Activated CD4-positive, alpha-beta T cell treated with anti-CD3 and anti-CD28 coated beads for 36 hours (primary cell): ENCODE results near the gene SEMA4C. TPM values are rescaled to one million over a fixed set of nuclear protein-coding genes. Genes with fewer than 3 reads are reported as not detected.
"Not testable (repeated sequence)": the region's sequence is repeated elsewhere in the genome, so short reads cannot be mapped to it uniquely, and the experiment has no call there.

Experiments
- ATAC-seq: fragments of 200-7000 bp; cut with Tn5 transposase; one replicate; pipeline ENCODE4 v1.10.0; 2021; ENCODE audit warnings: mild to moderate bottlenecking, moderate library complexity
- CTCF ChIA-PET: fragments of 350-600 bp; sonication (Branson Sonifier 250); formaldehyde crosslinking; loops from one replicate; lab custom pipeline; 2021; ENCODE audit warnings: antibody characterized with exemption; lab: Charles Lee
- POLR2A ChIA-PET: fragments of 350-600 bp; sonication (Branson Sonifier 250); formaldehyde crosslinking; loops from one replicate; lab custom pipeline; 2021; ENCODE audit warnings: antibody characterized with exemption, inconsistent platforms; lab: Charles Lee
- DNase-seq: peaks from one replicate; pipeline ENCODE4 v3.0.0-alpha.2; 2020
- H3K27ac Mint-ChIP-seq: one replicate; pipeline ENCODE4 v1.8.0; 2021; ENCODE audit warnings: mixed read lengths
- H3K27me3 Mint-ChIP-seq: one replicate; pipeline ENCODE4 v1.8.0; 2021; ENCODE audit warnings: mixed read lengths
- H3K36me3 Mint-ChIP-seq: one replicate; pipeline ENCODE4 v1.8.0; 2021; ENCODE audit warnings: low read depth, mixed read lengths
- H3K4me1 Mint-ChIP-seq: one replicate; pipeline ENCODE4 v1.8.0; 2021; ENCODE audit warnings: mixed read lengths
- H3K4me3 Mint-ChIP-seq: one replicate; pipeline ENCODE4 v1.8.0; 2021; ENCODE audit warnings: mild to moderate bottlenecking, moderate library complexity, mixed read lengths
- H3K9me3 Mint-ChIP-seq: one replicate; pipeline ENCODE4 v1.8.0; 2021; ENCODE audit warnings: low read depth, mixed read lengths
- intact Hi-C, 2 experiments: fragments of 100-400 bp; cut with DNase I in 1 of 2; cut with micrococcal nuclease in 1 of 2; formaldehyde crosslinking; loops; one replicate each; pipeline versions ENCODE4 v1.14.2 to v1.15.1; 2022 to 2024; cut with DNase I, micrococcal nuclease
- total RNA-seq, 2 experiments: library from RNA; stranded (reverse); gene quantifications; one replicate each; pipeline ENCODE4 v1.2.3, GENCODE V29; 2021

The SEMA4C gene
- total RNA-seq, 2 experiments from 2014 or later, result 7.5 to 9.6 TPM

DNA sequence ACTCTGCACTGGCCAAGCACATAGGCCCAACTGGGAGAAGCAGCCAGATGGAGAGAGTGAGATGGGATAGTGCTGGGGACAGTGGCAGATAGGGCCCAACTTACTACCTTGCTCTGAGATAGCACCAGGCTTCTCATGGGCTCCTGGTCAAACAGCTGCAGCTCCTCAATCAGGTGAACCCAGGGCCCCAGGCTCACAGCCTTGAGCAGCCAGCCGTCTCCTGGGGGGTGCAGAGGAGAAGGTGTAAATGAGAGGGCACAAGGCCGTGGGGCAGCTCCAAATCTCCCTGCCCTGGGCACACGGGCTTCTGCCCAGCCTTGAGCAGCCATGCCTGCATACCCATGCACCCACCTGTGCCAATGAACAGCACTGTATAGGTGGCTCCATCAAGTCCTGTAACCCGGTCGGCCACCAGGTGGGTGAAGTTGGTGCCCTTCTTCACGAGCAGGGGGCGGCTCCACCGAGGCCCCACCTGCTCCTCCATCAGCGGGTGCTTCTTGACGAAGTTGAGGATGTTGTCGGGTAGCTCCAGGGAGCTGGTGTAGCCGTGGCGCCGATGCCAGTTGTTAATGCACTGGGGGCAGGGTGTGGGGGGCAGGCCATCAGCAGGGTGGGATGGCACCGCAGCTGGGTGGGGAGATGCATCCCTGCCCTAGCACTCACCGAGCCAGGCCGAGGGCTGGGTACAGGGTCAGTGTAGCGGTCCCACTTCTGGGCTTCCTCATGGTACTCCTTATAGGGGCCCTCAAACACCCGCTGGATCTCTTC lies 6.1 kb downstream of the SEMA4C start:
- H3K27me3 Mint-ChIP-seq, result no peaks in the 10 kb centered on the region
- H3K4me1 Mint-ChIP-seq, result peaks cover 33% of the 10 kb centered on the region
- ATAC-seq (no peak), DNase-seq (no peak)
- H3K27ac Mint-ChIP-seq, result no peak overlapping the region
- H3K4me3 Mint-ChIP-seq, result no peak overlapping the region
- ChIA-PET POLR2A (no interaction called here), CTCF (interaction anchor here (0.6 to 0.9 kb wide), 2 partner anchors 11 to 745 kb away, joined by 3 read pairs; no protein-coding TSS in a partner anchor)
- H3K36me3 Mint-ChIP-seq, result peaks cover 11% of the 10 kb centered on the region
- H3K9me3 Mint-ChIP-seq, result no peaks in the 10 kb centered on the region
- intact Hi-C loops, result loop anchor here in 1 of 2 experiments (5.0 kb wide), 1 partner anchor 49 kb away; no protein-coding TSS in a partner anchor

DNA sequence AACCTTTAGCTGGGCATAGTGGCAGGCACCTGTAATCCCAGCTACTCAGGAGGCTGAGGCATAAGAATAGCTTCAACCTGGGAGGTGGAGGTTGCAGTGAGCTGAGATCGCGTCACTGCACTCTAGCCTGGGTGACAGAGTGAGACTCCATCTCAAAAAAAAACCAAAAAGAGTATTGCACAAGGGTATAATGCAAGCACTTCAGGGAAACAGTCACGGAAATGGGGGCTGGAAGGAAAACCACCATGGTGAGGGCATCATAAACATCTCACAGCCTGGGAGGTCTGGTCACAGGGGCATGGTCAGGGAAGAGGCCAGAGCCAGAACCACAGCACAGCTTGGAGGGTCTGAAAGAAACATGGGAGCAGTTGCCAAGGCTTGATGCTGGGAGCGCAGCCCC lies 6.8 kb downstream of the SEMA4C start:
- H3K27me3 Mint-ChIP-seq, H3K9me3 Mint-ChIP-seq, POLR2A ChIA-PET, ATAC-seq, H3K27ac Mint-ChIP-seq, DNase-seq, H3K4me3 Mint-ChIP-seq: not testable (repeated sequence)
- intact Hi-C loops, result loop anchor here in 1 of 2 experiments (5.0 kb wide), 1 partner anchor 49 kb away; no protein-coding TSS in a partner anchor
- CTCF ChIA-PET, result interaction anchor here (0.6 to 1.7 kb wide), 2 partner anchors 88 to 744 kb away, joined by 3 to 7 read pairs; no protein-coding TSS in a partner anchor
- Mint-ChIP-seq H3K36me3 (peaks cover 11% of the 10 kb centered on the region), H3K4me1 (peaks cover 35% of the 10 kb centered on the region)

DNA sequence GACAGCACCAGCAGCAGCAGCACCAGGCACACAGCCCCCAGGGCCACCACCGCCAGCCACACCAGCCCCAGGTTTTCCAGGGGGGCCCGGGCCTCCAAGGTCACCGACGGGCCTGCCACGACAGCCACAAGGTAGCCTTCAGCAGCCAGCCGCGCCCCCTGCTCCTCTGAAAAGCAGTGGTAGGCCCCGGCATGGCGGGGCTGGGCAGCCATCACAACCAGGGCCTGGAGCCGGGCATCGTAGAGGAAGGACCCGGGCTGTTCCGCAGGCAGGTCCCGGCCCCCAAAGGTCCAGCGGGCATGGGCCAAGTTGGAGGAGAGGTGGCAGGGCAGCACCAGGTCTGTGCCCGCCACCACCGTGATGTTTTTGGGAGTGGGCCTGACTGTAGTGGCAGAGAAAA lies 8.8 kb downstream of the SEMA4C start:
- no peak for ATAC-seq
- no peak for DNase-seq
- H3K4me3 Mint-ChIP-seq, result no peak overlapping the region
- POLR2A ChIA-PET, result no interaction called here
- CTCF ChIA-PET, result interaction anchor here (0.6 to 1.5 kb wide), 5 partner anchors 9 to 466 kb away, joined by 3 to 6 read pairs (median 4); partner anchors contain the start of genes CNNM3 and SEMA4C
- no peaks in the 10 kb centered on the region for H3K9me3 Mint-ChIP-seq
- no peak overlapping the region for H3K27ac Mint-ChIP-seq
- peaks cover 31% of the 10 kb centered on the region for H3K4me1 Mint-ChIP-seq
- peaks cover 9% of the 10 kb centered on the region for H3K36me3 Mint-ChIP-seq
- no peaks in the 10 kb centered on the region for H3K27me3 Mint-ChIP-seq
- intact Hi-C loops, result loop anchor here in 1 of 2 experiments (5.0 kb wide), 1 partner anchor 51 kb away; no protein-coding TSS in a partner anchor

DNA sequence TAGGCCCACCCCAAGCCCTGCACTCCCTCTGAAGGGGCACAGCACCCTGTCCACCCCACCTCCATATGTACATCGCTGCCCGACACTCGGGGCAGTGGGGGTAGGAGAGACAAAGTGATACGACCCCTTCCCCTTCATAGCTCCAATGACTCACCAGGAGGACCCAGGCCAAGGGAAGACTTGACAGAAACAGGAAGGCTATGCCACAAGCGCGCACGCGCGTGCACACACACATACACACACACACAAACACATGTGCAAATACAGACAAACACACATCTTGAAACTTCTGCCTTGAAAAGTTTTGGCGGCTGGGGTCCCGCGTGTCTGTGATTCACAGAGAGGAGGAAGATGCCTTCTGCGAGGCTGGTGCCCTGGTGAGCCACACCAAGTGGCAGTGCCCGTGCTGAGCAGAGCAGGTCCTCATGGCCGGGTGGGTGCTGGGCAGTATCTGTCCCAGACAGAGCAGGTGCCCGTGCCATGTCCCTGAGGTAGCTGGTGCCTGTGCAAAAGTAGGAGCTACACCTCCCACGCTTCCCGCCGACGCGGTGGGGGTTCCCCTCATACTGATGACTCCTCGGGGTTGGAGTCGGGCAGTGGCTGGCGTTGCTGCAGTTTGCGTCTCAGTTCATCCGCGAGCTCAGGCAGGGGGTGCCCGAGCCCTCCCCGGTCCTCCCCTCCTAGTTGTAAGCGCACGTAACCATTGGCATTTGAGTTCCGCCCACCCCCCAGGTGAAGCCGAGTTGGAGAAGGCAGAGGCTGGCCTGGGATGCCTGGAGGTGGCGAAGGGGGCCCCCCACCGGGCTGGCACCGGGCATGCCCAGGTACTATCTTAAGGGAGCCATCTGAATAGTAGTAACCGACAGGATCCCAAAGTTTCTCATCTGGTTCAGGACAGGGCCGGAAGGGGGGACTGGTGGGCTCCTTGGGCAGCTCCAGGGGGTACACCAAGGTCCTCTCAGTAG lies 9.5 kb downstream of the SEMA4C start:
- ChIA-PET CTCF (interaction anchor here (0.6 to 1.5 kb wide), 5 partner anchors 10 to 318 kb away, joined by 4 to 6 read pairs (median 4); partner anchors contain the start of genes CNNM3 and SEMA4C), POLR2A (no interaction called here)
- intact Hi-C loops, result loop anchor here in 1 of 2 experiments (5.0 kb wide), 1 partner anchor 52 kb away; no protein-coding TSS in a partner anchor
- Mint-ChIP-seq H3K4me3 (no peak overlapping the region), H3K36me3 (peaks cover 9% of the 10 kb centered on the region), H3K27ac (peak overlapping the region; percentile 42), H3K27me3 (no peaks in the 10 kb centered on the region), H3K4me1 (peaks cover 32% of the 10 kb centered on the region), H3K9me3 (no peaks in the 10 kb centered on the region)
- ATAC-seq, result no peak
- peak; percentile 79 for DNase-seq

DNA sequence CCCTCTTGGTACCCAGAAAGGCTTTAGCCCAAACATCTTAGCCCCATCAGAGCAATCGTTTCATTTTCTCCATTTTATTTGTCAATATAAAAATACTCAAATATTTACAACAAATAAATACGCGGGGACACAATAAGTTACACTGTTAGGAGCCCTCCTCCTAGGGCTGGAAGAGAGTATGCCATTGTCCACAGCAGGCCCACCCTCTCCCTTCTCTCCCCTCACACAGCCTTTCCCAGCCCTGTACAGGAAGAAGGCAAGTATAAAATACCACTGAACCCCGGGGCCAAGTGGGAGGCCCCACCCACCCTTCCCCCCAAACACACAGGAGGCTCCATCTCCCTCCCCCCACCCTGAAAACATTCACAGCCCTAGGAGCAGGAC lies 10.2 kb downstream of the SEMA4C start:
- Mint-ChIP-seq H3K4me3 (no peak overlapping the region), H3K27ac (no peak overlapping the region), H3K36me3 (peaks cover 12% of the 10 kb centered on the region), H3K27me3 (no peaks in the 10 kb centered on the region), H3K4me1 (peaks cover 36% of the 10 kb centered on the region), H3K9me3 (no peaks in the 10 kb centered on the region)
- POLR2A ChIA-PET, result no interaction called here
- CTCF ChIA-PET, result interaction anchor here (1.2 kb wide), 1 partner anchor 317 kb away, joined by 4 read pairs; no protein-coding TSS in a partner anchor
- intact Hi-C loops, result loop anchor here in 1 of 2 experiments (1.0 to 5.0 kb wide), 3 partner anchors 9 to 222 kb away; partner anchors contain the start of gene KANSL3
- DNase-seq (no peak), ATAC-seq (no peak)

DNA sequence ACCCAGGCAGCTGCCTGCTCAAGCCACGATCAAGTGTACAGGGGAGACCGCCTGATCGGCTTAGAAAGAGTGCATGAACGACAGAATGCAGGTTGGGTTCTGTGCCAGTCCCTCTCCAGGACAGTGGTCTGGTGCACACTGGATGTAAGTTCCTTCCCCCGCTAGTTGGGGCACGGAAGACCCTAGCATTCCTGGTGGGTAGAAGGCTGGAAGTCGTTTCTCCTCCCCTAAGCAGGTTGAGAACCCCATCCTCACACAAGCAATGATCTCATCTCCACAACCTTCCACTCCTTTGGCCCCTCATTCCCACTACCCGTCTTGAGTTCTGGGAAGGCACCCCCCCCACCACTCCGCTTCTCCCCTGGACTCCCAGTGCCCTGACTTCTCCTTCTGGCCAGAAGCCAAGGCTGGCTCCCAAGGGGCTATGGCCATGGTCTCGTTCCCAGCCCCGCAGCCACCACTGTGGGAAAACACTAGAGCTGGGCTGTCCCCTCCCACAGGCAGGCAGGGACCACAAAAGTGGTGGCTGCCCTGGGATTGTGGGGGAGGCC lies 10.7 kb downstream of the SEMA4C start:
- intact Hi-C loops, result loop anchor here in 1 of 2 experiments (1.0 to 5.0 kb wide), 2 partner anchors 9 to 222 kb away; partner anchors contain the start of gene KANSL3
- DNase-seq, result no peak
- Mint-ChIP-seq H3K36me3 (peaks cover 14% of the 10 kb centered on the region), H3K4me1 (peaks cover 36% of the 10 kb centered on the region), H3K27ac (no peak overlapping the region), H3K27me3 (no peaks in the 10 kb centered on the region), H3K4me3 (peak overlapping the region; percentile 90), H3K9me3 (no peaks in the 10 kb centered on the region)
- ChIA-PET POLR2A (no interaction called here), CTCF (interaction anchor here (1.1 to 3.0 kb wide), 8 partner anchors 8 to 317 kb away, joined by 3 to 38 read pairs (median 10); no protein-coding TSS in a partner anchor)
- ATAC-seq, result no peak

DNA sequence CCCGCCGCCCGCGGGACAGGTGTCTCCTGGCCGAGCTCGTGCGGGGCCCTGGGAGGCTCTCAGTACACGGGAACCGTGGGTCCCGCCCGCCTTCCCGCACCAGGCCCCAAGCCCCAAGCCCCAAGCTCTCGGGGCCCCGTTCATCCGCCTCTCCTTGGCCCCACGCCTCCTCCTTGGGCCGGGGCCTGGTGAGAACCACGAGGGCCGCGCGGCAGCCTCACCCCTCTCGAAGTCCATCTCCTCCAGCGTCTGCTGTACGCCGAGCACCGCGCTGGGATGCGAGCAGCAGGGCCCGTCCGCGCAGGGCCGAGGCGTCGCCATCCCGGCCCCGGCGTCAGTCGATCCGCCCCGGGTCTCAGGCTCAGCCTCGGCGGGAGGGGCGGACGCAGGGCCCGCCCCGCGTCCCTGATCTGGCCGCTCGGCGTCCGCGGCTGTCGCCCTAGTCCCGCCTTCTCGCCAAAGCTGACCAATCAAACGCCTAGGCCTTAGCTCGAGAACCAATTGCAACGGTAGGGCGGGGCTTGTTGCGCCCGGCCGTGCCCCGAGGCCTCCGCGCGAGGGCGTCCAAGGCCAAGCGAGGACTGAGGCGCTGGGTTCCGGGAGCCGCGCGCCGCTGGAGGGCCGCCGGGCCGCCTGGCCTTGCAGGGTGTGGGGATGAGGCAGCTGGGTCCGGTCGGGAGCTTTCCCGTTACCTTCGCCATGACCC lies 12.1 kb downstream of the SEMA4C start, which contains the start of gene ANKRD39:
Gene ANKRD39, minus strand, starts transcription at position 350 of the 706 bp plus-strand sequence. Its CDS starts 29 bp downstream, at position 321.
- CTCF ChIA-PET, result interaction anchor here (0.6 to 3.0 kb wide), 31 partner anchors 9 to 865 kb away, joined by 3 to 38 read pairs (median 5); partner anchors contain the start of genes ANKRD36, CNNM3 and SEMA4C
- peak within 1 kb of the TSS; percentile 90 for H3K4me3 Mint-ChIP-seq
- peak within 1 kb of the TSS; percentile 79 for H3K27ac Mint-ChIP-seq
- H3K36me3 Mint-ChIP-seq, result peaks cover 25% of the 10 kb centered on the region
- DNase-seq (peak; percentile 98), ATAC-seq (peak; percentile 94)
- H3K4me1 Mint-ChIP-seq, result peaks cover 36% of the 10 kb centered on the region
- H3K9me3 Mint-ChIP-seq, result no peaks in the 10 kb centered on the region
- no peaks in the 10 kb centered on the region for H3K27me3 Mint-ChIP-seq
- intact Hi-C loops, result loop anchor here (1.0 to 5.0 kb wide), 11 partner anchors 10 to 649 kb away; partner anchors contain the start of genes CNNM3 (in 2 of the 2), KANSL3 (in 2 of the 2), CIAO1 (in 1 of the 2) and LMAN2L (in 1 of the 2)
- POLR2A ChIA-PET, result interaction anchor here (0.6 to 1.3 kb wide), 6 partner anchors 9 to 604 kb away, joined by 3 to 7 read pairs (median 4); partner anchors contain the start of gene CNNM3

DNA sequence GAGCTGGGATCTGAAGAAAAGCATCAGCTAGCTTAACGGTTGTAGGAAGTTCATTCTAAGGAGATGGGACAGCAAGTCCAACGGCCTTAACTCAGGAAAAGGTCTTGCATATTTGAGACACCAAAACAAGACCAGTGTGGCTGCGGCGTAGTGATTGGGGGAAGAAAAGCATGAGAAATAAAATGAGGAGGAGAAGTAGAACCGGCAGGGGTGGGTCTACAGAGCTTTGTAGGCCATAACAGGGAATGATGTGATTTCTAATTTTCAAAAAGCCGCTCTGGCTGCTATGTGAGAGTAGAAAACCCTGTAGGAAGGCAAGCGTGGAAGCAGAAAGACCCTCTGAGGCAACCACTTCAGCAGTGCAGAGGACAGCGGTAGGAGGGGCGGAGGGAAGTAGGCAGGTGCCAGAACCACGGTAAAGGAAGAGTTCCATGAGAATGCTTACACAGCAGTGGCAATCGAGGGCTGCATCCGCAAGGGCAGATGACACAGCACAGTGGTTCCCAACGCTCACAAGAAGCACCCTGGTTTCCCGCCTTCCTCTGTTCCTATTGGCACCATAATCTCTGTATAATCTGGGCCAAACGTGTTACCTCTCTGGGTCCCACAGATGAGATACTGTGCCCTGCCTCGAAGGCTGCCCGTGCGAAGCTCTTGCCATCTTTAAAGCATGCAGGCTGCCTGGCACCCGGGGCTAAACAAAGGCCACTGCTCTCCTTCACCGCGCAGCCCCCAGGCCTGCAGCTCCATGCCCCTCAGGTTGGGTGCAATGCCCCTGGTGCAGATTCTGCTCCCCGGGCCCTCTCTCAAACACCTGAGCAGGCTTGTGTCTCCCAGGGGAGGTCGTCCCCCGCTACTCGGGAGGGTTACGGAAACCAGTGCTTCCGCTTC lies 12.9 kb downstream of the SEMA4C start:
- Mint-ChIP-seq H3K4me3 (peak overlapping the region; percentile 90), H3K36me3 (peaks cover 26% of the 10 kb centered on the region), H3K4me1 (peaks cover 36% of the 10 kb centered on the region), H3K27me3 (no peaks in the 10 kb centered on the region), H3K9me3 (no peaks in the 10 kb centered on the region), H3K27ac (peak overlapping the region; percentile 79)
- intact Hi-C loops, result loop anchor here in 1 of 2 experiments (2.0 to 5.0 kb wide), 2 partner anchors 40 to 220 kb away; partner anchors contain the start of genes CNNM3 and KANSL3
- POLR2A ChIA-PET, result interaction anchor here (0.6 to 1.3 kb wide), 8 partner anchors 9 to 69 kb away, joined by 3 to 7 read pairs (median 4); partner anchors contain the start of gene CNNM3
- DNase-seq (peak; percentile 66), ATAC-seq (no peak)
- CTCF ChIA-PET, result interaction anchor here (0.6 to 3.0 kb wide), 29 partner anchors 8 to 864 kb away, joined by 3 to 38 read pairs (median 5); partner anchors contain the start of genes ANKRD36, CNNM3 and SEMA4C

DNA sequence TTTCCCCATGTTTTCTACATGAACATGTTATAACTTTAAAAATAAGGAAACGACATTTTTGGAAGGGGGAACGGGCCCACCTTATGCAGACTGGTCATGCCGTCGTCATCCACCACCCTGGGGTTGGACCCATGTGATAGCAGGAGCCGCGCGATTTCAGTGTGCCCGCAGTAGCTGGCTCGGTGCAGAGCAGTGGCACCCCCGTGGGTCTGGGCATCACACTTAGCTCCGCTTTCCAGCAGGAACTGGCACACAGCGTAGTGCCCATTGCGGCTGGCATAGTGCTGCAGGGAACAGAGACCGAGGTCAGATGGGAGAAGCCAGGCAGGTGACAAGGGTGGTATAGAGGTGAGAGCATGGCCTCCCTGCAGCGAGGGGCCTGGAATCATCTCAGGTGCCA lies 16.6 kb downstream of the SEMA4C start:
- Mint-ChIP-seq H3K4me3 (no peak overlapping the region), H3K36me3 (peaks cover 30% of the 10 kb centered on the region), H3K9me3 (no peaks in the 10 kb centered on the region), H3K27me3 (no peaks in the 10 kb centered on the region), H3K27ac (no peak overlapping the region), H3K4me1 (peaks cover 15% of the 10 kb centered on the region)
- POLR2A ChIA-PET, result no interaction called here
- intact Hi-C loops, result no loop called here
- ATAC-seq, result no peak
- CTCF ChIA-PET, result interaction anchor here (0.7 to 1.4 kb wide), 2 partner anchors 11 to 17 kb away, joined by 3 read pairs; no protein-coding TSS in a partner anchor
- no peak for DNase-seq
